Measurements from ENCODE around the gene DPM1.

Gene DPM1

GRCh38 chr20:50895111-50895830 is 63.1 kb downstream of the DPM1 start:
- no peak for DNase-seq (ENCODE audit: low spot score)

- DNase-seq (ENCODE audit: low spot score) = no peak
These were observed 64.7 kb downstream of the DPM1 start for GRCh38 chr20:50893620-50894019.

GRCh38 chr20:50892394-50892793 is 65.9 kb downstream of the DPM1 start:
- DNase-seq (ENCODE audit: low spot score) = no peak

GRCh38 chr20:50891138-50891537 is 67.2 kb downstream of the DPM1 start:
- no peak for DNase-seq (ENCODE audit: low spot score)

GRCh38 chr20:50887576-50887975 is 70.8 kb downstream of the DPM1 start:
- DNase-seq (ENCODE audit: low spot score) = no peak

- DNase-seq (ENCODE audit: low spot score) = no peak
These were observed 72.0 kb downstream of the DPM1 start for GRCh38 chr20:50886184-50886790.

GRCh38 chr20:50885781-50886180 is 72.6 kb downstream of the DPM1 start:
- DNase-seq (ENCODE audit: low spot score) = no peak

GRCh38 chr20:50885068-50885467 is 73.3 kb downstream of the DPM1 start:
- DNase-seq (ENCODE audit: low spot score) = no peak
